ENCODE data around the gene DNAJC11. TPM values are rescaled to one million over a fixed set of nuclear protein-coding genes. Genes with fewer than 3 reads are reported as not detected.
"Not testable (repeated sequence)": the region's sequence is repeated elsewhere in the genome, so short reads cannot be mapped to it uniquely, and the experiment has no call there.

The DNAJC11 gene
- total RNA-seq, 1 experiment from 2014 or later = 75.6 TPM

- peaks cover 14% of the 10 kb centered on the region; the same call in 1 of the 2 replicates for H4K20me1 ChIP-seq (ENCODE audit: insufficient read depth)
- H3K4me2 ChIP-seq (ENCODE audit: low read length) = peak overlapping the region; percentile 86
- CTCF ChIA-PET = no interaction called here
- TF ChIP-seq ZNF274 (IDR thresholded peaks at IDR 0.05; ENCODE audit: low read depth, low read length) (no peak), YY1 (IDR thresholded peaks at IDR 0.05; ENCODE audit: extremely low read depth, insufficient replicate concordance, low read depth, low read length) (no peak), REST (IDR thresholded peaks at IDR 0.05; ENCODE audit: low read depth) (no peak), JUND (IDR thresholded peaks at IDR 0.05) (no peak), FOSL1 (IDR thresholded peaks at IDR 0.05; ENCODE audit: low read depth) (no peak), EZH2phosphoT487 (IDR thresholded peaks at IDR 0.05; ENCODE audit: borderline replicate concordance) (no peak)
- peaks cover 16 to 41% of the 10 kb centered on the region in 2 experiments; a peak in 3 of 4 replicates for H3K36me3 ChIP-seq (ENCODE audit: control insufficient read depth in 1 of 2, insufficient read depth in 2 of 2, low read length in 2 of 2)
- BruUV-seq (replicated peaks) = TSS peak; percentile 48
- POLR2A ChIA-PET = interaction anchor here (1.0 kb wide), 1 partner anchor 21 kb away, joined by 3 read pairs; the partner anchor contains the start of gene ZBTB48
- ATAC-seq (no peak), DNase-seq (ENCODE audit: low read depth, low spot score) (no peak)
- peaks cover 71% of the 10 kb centered on the region for H3K79me2 ChIP-seq (ENCODE audit: insufficient read depth, low read length)
- RAD21 ChIA-PET (ENCODE audit: low non-redundant PET in 1 of 2, low total read pairs in 2 of 2, uncharacterized antibody in 2 of 2, unreplicated experiment in 2 of 2) = interaction anchor here in 1 of 2 experiments (0.6 kb wide), 1 partner anchor 15 kb away, joined by 7 read pairs; no protein-coding TSS in a partner anchor
- peak overlapping the region; percentile 85 for H3K9ac ChIP-seq (ENCODE audit: low read length)
- peak overlapping the region; percentile 87 to 96 for H3K4me3 ChIP-seq (replicated peaks in 1 of 2; ENCODE audit: low read depth in 1 of 2, low read length in 2 of 2)
- peak overlapping the region; percentile 95 for H3K27ac ChIP-seq (ENCODE audit: low read depth, low read length)
- peaks cover 22 to 33% of the 10 kb centered on the region in 2 experiments for H3K4me1 ChIP-seq (ENCODE audit: control insufficient read depth in 1 of 2, insufficient read depth in 2 of 2, low read length in 2 of 2)
- intact Hi-C loops (cut with micrococcal nuclease) = no loop called here
- H3K9me2 ChIP-seq (ENCODE audit: insufficient read depth) = no peaks in the 10 kb centered on the region
- no peaks in the 10 kb centered on the region for H3K9me3 ChIP-seq (ENCODE audit: control insufficient read depth in 1 of 2, insufficient read depth in 1 of 2, low read depth in 1 of 2, low read length in 2 of 2)
- no peak overlapping the region for H2AFZ ChIP-seq (ENCODE audit: low read depth, low read length, poor library complexity, severe bottlenecking)
- no peaks in the 10 kb centered on the region for H3K27me3 ChIP-seq (ENCODE audit: insufficient read depth, low read length)
These were observed 101.1 kb downstream of the DNAJC11 start for GRCh38 chr1:6600410-6601048.

GRCh38 chr1:6599991-6600390 is 101.6 kb downstream of the DNAJC11 start:
- peaks cover 14% of the 10 kb centered on the region; the same call in 1 of the 2 replicates for H4K20me1 ChIP-seq (ENCODE audit: insufficient read depth)
- DNase-seq (ENCODE audit: low read depth, low spot score); H3K27me3 ChIP-seq (ENCODE audit: insufficient read depth, low read length); H3K9me2 ChIP-seq (ENCODE audit: insufficient read depth); ATAC-seq; H3K4me3 ChIP-seq (replicated peaks in 1 of 2; ENCODE audit: low read depth in 1 of 2, low read length in 2 of 2); BruUV-seq (replicated peaks); RAD21 ChIA-PET (ENCODE audit: low non-redundant PET in 1 of 2, low total read pairs in 2 of 2, uncharacterized antibody in 2 of 2, unreplicated experiment in 2 of 2); intact Hi-C loops (cut with micrococcal nuclease); H3K9me3 ChIP-seq (ENCODE audit: control insufficient read depth in 1 of 2, insufficient read depth in 1 of 2, low read depth in 1 of 2, low read length in 2 of 2); CTCF ChIA-PET; H2AFZ ChIP-seq (ENCODE audit: low read depth, low read length, poor library complexity, severe bottlenecking): not testable (repeated sequence)
- peak overlapping the region; percentile 95 for H3K27ac ChIP-seq (ENCODE audit: low read depth, low read length)
- H3K79me2 ChIP-seq (ENCODE audit: insufficient read depth, low read length) = peaks cover 76% of the 10 kb centered on the region
- peak overlapping the region; percentile 86 for H3K4me2 ChIP-seq (ENCODE audit: low read length)
- peaks cover 20 to 45% of the 10 kb centered on the region in 2 experiments; a peak in 3 of 4 replicates for H3K36me3 ChIP-seq (ENCODE audit: control insufficient read depth in 1 of 2, insufficient read depth in 2 of 2, low read length in 2 of 2)
- POLR2A ChIA-PET = interaction anchor here (1.0 kb wide), 1 partner anchor 20 kb away, joined by 3 read pairs; the partner anchor contains the start of gene ZBTB48
- peaks cover 22 to 33% of the 10 kb centered on the region in 2 experiments for H3K4me1 ChIP-seq (ENCODE audit: control insufficient read depth in 1 of 2, insufficient read depth in 2 of 2, low read length in 2 of 2)
- peak overlapping the region; percentile 85; the same call in 1 of the 2 replicates for H3K9ac ChIP-seq (ENCODE audit: low read length)

Measured in HCT116 (cell line).